Pancreas (tissue), 10 donors: ENCODE results near the gene ATRNL1. TPM values are rescaled to one million over a fixed set of nuclear protein-coding genes. Genes with fewer than 3 reads are reported as not detected.

ENCODE experiments used
- ATAC-seq, 4 donors: fragments of 200-7000 bp; cut with Tn5 transposase; one replicate each; pipeline versions ENCODE4 v1.8.0 to v1.9.1; 2020; ENCODE audit warnings: mild to moderate bottlenecking in 4 of 4, moderate library complexity in 4 of 4
- DNase-seq, 6 donors: peaks; one replicate each; pipeline ENCODE4 v3.0.0-alpha.2; 2020
- FAIRE-seq: peaks from 2 replicates; lab custom pipeline; 2012; peaks lifted over from hg19 to GRCh38; lab: Jason Lieb, UNC
- H3K27ac ChIP-seq, 4 donors: fragments of 200-600 bp; sonication (generic); 1 replicate in 3 of 4; 2 replicates in 1 of 4; pipeline versions ENCODE4 v1.5.0 to v1.8.0; 2020
- H3K27me3 ChIP-seq, 4 donors: fragments of 200-600 bp; one replicate each; pipeline ENCODE4 v1.8.0; 2021
- H3K36me3 ChIP-seq, 3 donors: fragments of 200-600 bp; sonication (generic) in 1 of 3; one replicate each; pipeline versions ENCODE4 v1.5.0 to v1.8.0; 2020 to 2021
- H3K4me1 ChIP-seq, 3 donors: fragments of 200-600 bp; one replicate each; pipeline ENCODE4 v1.8.0; 2021
- H3K4me3 ChIP-seq, 4 donors: fragments of 200-600 bp; sonication (generic) in 2 of 4; one replicate each; pipeline versions ENCODE4 v1.5.0 to v1.8.0; 2020 to 2021
- H3K9me3 ChIP-seq, 4 donors: fragments of 200-600 bp; one replicate each; pipeline ENCODE4 v1.8.0; 2021
- WGBS, 2 donors: extraction: QIAGEN DNeasy Blood & Tissue Kit; methylation state at CpG; one replicate each; pipeline ENCODE4 v1.1.7; 2013; 5-methylcytosine and 5-hydroxymethylcytosine counted together
- intact Hi-C, 3 donors: fragments of 100-400 bp; cut with DNase I; formaldehyde crosslinking; loops; one replicate each; pipeline versions ENCODE4 v1.11.1 to v1.14.2; 2022
- polyA plus RNA-seq, 2 donors: library from polyadenylated mRNA; stranded (reverse); fragments of 200-250 nt; gene quantifications; one replicate each; pipeline ENCODE4 v1.2.3, GENCODE V29; 2013
- total RNA-seq, 6 donors: library from RNA; stranded (reverse); fragmentation: NEBNext Ultra II Directional in 4 of 6; extraction: Animal tissue kit (Norgen Biotek cat#: 25700) in 4 of 6; gene quantifications; one replicate each; pipeline versions ENCODE4 v1.2.1 to v1.2.4, GENCODE V29; 2021 to 2023
- TF ChIP-seq, protein P1 (sequence below), 4 donors: fragments of 200-600 bp; sonication (generic) in 3 of 4; IDR thresholded peaks; one replicate each; pipeline versions ENCODE4 v1.5.0 to v1.8.0; 2021; ENCODE audit warnings: antibody characterized with exemption in 4 of 4
- donor health status: healthy with polysubstance abuse.
- donor health status: DM: no; HTN: no; CAD: no; lungs with moderate emphysema.
- donor health status: DM: no; HTN: no; CAD: no.
- donor health status: control.
- donor health status: control.
- donor health status: Bipolar disorder and iron deficiency.
- donor health status: DM: yes; HTN: yes; CAD: no.
- donor health status: DM: no; HTN: no; CAD: no.
- donor health status: DM: no; HTN: no; CAD: no.
- donor health status: DM: yes; HTN: yes; CAD: no.

ATRNL1 gene
- total and polyA plus RNA-seq, 8 donors, result 0.91 to 5.7 (median 3.9) TPM

GRCh38 chr10:115857856-115858255 lies 764.7 kb downstream of the ATRNL1 start:
- 64 to 74% methylated on average over 3 of the region's 3 CpGs for WGBS, 2 donors
- no peaks in the 10 kb centered on the region for H3K27me3 ChIP-seq
- ATAC-seq, result no peak
- no peak overlapping the region for H3K27ac ChIP-seq
- TF ChIP-seq, protein P1, sequence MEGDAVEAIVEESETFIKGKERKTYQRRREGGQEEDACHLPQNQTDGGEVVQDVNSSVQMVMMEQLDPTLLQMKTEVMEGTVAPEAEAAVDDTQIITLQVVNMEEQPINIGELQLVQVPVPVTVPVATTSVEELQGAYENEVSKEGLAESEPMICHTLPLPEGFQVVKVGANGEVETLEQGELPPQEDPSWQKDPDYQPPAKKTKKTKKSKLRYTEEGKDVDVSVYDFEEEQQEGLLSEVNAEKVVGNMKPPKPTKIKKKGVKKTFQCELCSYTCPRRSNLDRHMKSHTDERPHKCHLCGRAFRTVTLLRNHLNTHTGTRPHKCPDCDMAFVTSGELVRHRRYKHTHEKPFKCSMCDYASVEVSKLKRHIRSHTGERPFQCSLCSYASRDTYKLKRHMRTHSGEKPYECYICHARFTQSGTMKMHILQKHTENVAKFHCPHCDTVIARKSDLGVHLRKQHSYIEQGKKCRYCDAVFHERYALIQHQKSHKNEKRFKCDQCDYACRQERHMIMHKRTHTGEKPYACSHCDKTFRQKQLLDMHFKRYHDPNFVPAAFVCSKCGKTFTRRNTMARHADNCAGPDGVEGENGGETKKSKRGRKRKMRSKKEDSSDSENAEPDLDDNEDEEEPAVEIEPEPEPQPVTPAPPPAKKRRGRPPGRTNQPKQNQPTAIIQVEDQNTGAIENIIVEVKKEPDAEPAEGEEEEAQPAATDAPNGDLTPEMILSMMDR (IDR thresholded peaks at IDR 0.05), result no peak
- FAIRE-seq, result no peak
- no peaks in the 10 kb centered on the region for H3K36me3 ChIP-seq
- no peaks in the 10 kb centered on the region for H3K4me1 ChIP-seq
- intact Hi-C loops, result no loop called here
- no peak for DNase-seq
- H3K4me3 ChIP-seq, result no peak overlapping the region
- no peaks in the 10 kb centered on the region for H3K9me3 ChIP-seq

DNA sequence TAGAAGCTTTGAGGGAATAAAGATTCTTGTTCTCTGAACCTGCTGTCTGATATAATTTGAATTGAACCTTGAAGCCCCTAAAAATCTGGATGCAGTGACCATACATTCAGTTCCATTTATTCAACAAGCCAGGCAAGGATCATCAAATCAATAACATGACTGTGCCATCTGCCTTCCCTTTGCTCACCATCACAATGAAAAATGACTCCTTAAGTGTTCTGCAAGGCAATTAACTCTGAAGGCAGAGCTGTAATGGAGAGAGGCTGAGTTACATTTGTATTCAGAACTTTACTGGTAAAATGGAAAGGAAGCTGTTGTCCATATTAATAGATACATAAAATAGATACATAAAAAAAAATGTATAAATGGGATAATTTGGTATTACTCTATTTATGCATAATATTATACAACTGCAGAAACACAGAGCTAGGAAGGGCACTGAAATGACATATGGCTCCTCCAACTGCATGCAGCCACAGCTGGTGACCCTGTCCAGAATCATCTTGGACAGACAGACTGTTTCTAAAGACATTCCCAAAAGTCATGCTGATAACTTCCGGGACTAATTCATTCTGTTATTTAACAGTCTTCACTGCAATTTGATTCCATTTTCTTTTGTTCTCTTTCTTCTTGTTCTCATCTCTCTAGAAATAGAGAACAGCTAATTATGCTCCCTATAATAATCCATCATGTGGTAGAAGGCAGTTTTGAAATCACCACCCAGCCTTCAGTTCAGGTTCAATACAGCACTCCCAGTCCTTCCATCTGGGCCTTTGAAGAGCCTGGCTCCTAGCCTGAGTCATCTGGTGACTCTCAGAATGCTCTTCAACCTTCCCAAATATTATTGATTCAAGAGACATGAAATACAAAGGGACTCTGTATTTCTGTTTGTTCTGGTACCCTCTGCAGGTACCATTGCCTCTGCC lies 767.3 kb downstream of the ATRNL1 start:
- ATAC-seq (peak in 1 of 4 donors; percentile 44), DNase-seq (no peak), FAIRE-seq (no peak)
- intact Hi-C loops, result no loop called here
- Histone ChIP-seq H3K36me3 (no peaks in the 10 kb centered on the region), H3K27me3 (no peaks in the 10 kb centered on the region), H3K4me3 (no peak overlapping the region), H3K4me1 (no peaks in the 10 kb centered on the region), H3K9me3 (no peaks in the 10 kb centered on the region), H3K27ac (no peak overlapping the region)
- 80 to 86% methylated on average over 1 of the region's 1 CpG for WGBS, 2 donors
- TF ChIP-seq, protein P1 (IDR thresholded peaks at IDR 0.05), result no peak

DNA sequence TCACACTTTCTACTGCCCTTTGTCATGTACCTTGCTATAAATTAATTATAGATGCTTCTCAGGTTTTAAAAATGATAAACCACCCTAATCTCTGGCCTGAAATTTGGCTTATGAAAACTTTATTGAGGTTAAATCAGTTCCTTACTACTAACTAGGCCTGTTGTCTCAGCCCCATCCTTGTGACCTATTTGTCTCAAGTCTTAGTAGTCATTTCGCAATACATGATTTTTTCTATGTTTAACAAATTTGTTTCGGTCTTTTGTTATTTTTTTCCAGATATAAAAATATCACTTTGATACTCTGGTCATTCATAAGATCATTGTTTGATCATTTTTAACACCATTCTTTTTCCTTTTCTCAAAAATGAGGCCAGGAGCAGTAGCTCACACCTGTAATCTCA lies 768.3 kb downstream of the ATRNL1 start:
- FAIRE-seq (no peak), DNase-seq (no peak), ATAC-seq (no peak)
- H3K4me1 ChIP-seq, result no peaks in the 10 kb centered on the region
- H3K36me3 ChIP-seq, result no peaks in the 10 kb centered on the region
- TF ChIP-seq, protein P1 (IDR thresholded peaks at IDR 0.05), result no peak
- no peak overlapping the region for H3K27ac ChIP-seq
- H3K27me3 ChIP-seq, result no peaks in the 10 kb centered on the region
- intact Hi-C loops, result no loop called here
- no peak overlapping the region for H3K4me3 ChIP-seq
- no peaks in the 10 kb centered on the region for H3K9me3 ChIP-seq
- WGBS, 2 donors, result 86 to 92% methylated on average over 2 of the region's 2 CpGs

DNA sequence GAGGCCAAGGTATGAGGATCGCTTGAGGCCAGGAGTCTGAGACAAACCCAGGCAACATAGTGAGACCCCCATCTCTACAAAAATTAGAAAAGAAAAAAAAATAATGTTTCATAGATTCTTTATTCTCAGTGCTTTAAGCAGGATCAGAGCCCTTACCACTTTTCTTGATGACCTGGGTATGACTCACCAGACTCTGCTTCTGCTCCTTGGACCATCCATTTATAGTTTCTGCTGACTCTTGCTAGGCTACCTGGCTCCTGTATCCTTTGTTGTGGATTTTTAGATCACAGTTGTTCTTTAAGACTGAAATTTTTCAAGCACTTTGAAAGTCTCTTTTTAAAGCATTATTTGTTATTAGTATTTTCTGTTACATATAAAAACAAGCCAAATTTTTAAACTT lies 768.7 kb downstream of the ATRNL1 start:
- Histone ChIP-seq H3K36me3 (no peaks in the 10 kb centered on the region), H3K4me3 (no peak overlapping the region), H3K9me3 (no peaks in the 10 kb centered on the region), H3K4me1 (no peaks in the 10 kb centered on the region), H3K27me3 (no peaks in the 10 kb centered on the region), H3K27ac (no peak overlapping the region)
- ATAC-seq, result no peak
- TF ChIP-seq, protein P1 (IDR thresholded peaks at IDR 0.05), result no peak
- DNase-seq, result no peak
- no peak for FAIRE-seq
- intact Hi-C loops, result no loop called here
- WGBS, 2 donors, result 93 to 96% methylated on average over 1 of the region's 1 CpG

- Histone ChIP-seq H3K27ac (no peak overlapping the region), H3K4me1 (no peaks in the 10 kb centered on the region), H3K36me3 (no peaks in the 10 kb centered on the region), H3K9me3 (no peaks in the 10 kb centered on the region), H3K4me3 (no peak overlapping the region), H3K27me3 (no peaks in the 10 kb centered on the region)
- FAIRE-seq, result no peak
- 87 to 93% methylated on average over 1 of the region's 1 CpG for WGBS, 2 donors
- ATAC-seq, result no peak
- DNase-seq, result no peak
- intact Hi-C loops, result no loop called here
- TF ChIP-seq, protein P1 (IDR thresholded peaks at IDR 0.05), result no peak
Observed at GRCh38 chr10:115866174-115866573, 773.0 kb downstream of the ATRNL1 start.
